ENCODE measurements around the gene DAGLB.

The DAGLB gene

GRCh38 chr7:6394114-6394513, 53.6 kb downstream of the DAGLB start:
- WGBS = 96% methylated on average over 6 of the region's 6 CpGs
- Histone ChIP-seq H3K27ac (ENCODE audit: low read depth, low read length) (no peak overlapping the region), H3K9me3 (ENCODE audit: insufficient read depth, low read depth, low read length) (no peaks in the 10 kb centered on the region), H3K36me3 (ENCODE audit: insufficient read depth, low read length) (peaks cover 67% of the 10 kb centered on the region), H3K9ac (ENCODE audit: low read depth, low read length) (no peak overlapping the region), H3K4me3 (ENCODE audit: low read length) (no peak overlapping the region), H3K4me1 (ENCODE audit: insufficient read depth, low read length) (0 out of 2 replicates have a peak, but pooled peaks cover 3% of the 10 kb centered on the region), H3K27me3 (ENCODE audit: insufficient read depth, low read length) (no peaks in the 10 kb centered on the region)

DNA sequence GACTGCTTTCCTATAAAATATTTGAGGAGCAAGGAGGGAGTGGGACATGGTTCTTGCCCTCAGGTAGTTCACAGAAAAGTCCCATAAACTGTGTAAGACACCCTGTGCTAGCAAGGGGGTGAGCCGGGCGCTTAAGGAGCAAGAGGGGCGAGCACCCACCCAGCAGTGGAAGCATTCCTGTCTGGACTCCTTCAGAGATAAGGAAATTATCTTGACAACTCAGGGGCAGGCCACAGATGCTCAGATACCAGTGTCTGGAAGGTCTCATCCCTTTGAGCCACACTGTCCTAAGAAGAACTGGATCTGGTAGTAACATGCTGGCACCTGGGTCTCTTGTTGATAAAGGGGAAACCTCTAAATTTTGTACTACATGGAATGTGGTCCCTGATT, 54.1 kb downstream of the DAGLB start:
- no peak overlapping the region for H3K27ac ChIP-seq (ENCODE audit: low read depth, low read length)
- no peaks in the 10 kb centered on the region for H3K9me3 ChIP-seq (ENCODE audit: insufficient read depth, low read depth, low read length)
- H3K9ac ChIP-seq (ENCODE audit: low read depth, low read length) = no peak overlapping the region
- peaks cover 69% of the 10 kb centered on the region for H3K36me3 ChIP-seq (ENCODE audit: insufficient read depth, low read length)
- 0 out of 2 replicates have a peak, but pooled peaks cover 1% of the 10 kb centered on the region for H3K4me1 ChIP-seq (ENCODE audit: insufficient read depth, low read length)
- H3K4me3 ChIP-seq (ENCODE audit: low read length) = no peak overlapping the region
- WGBS = 97% methylated on average over 3 of the region's 3 CpGs
- no peaks in the 10 kb centered on the region for H3K27me3 ChIP-seq (ENCODE audit: insufficient read depth, low read length)

DNA sequence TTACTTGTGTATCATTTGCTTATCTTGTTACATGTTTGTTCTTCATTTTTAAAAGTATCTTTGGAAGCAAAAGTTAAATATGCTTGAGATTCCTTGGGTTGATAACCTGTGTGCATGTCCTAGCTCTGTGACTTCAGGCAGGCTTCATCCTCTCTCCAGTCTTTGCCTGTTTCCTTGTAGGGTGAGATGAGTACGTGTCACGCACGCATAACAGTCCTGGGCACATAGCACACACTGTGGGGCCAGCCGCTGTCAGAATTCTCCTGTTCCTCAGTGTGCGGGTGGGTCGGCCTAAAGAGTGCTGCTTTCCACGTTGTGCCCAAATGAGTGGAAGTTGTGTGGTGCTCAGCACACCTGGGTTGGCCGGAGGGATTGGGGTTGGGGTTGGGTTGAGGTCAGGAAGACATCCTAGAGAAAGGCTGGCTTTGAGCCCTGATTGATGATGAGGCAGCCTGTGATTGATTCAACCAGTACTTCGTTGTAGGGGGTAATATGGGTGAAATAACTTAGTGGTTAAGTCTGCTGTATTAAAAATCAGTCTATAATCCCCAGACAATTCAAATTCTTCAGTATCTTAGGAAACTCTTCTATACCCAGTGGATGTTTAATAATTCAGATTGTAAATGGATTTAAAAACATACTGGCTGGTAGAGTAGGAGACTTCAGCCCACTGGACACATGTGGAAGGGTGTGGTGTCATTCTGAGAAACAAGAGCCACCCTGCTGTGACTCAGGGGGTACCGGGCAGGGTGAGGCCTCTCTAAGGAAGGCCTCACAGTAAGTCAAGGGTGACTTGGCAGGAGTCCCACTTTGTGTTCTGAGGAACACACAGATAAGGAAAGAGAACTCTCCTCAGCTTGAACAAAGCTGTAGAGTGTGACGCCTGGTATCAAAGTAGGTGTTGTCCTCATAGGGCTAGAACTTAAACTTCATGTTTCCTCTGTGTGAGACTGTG, 54.8 kb downstream of the DAGLB start:
- Histone ChIP-seq H3K27ac (ENCODE audit: low read depth, low read length) (no peak overlapping the region), H3K27me3 (ENCODE audit: insufficient read depth, low read length) (no peaks in the 10 kb centered on the region), H3K36me3 (ENCODE audit: insufficient read depth, low read length) (peaks cover 75% of the 10 kb centered on the region)

DNA sequence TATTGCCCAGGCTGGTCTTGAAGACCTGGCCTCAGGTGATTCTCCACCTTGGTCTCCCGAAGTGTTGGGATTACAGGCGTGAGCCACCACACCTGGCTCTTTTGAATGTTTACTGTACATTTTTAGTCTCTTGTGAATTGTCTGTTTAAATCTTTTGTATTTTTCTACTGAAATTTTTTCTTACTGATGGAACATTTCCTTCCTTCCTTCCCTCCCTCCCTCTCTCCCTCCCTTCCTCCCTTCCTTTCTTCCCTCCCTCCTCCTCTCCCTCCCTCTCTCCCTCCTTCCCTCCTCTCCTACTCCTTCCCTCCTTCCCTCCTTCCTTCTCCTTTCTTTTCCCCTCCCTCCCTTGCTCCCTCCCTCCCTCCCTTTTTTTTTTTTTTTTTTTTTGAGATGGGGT, 58.0 kb downstream of the DAGLB start:
- H3K27me3 ChIP-seq (ENCODE audit: insufficient read depth, low read length) = no peaks in the 10 kb centered on the region
- H3K9ac ChIP-seq (ENCODE audit: low read depth, low read length) = no peak overlapping the region
- H3K27ac ChIP-seq (ENCODE audit: low read depth, low read length) = no peak overlapping the region
- H3K9me3 ChIP-seq (ENCODE audit: insufficient read depth, low read depth, low read length) = no peaks in the 10 kb centered on the region
- WGBS = 94% methylated on average over 2 of the region's 2 CpGs
- H3K4me1 ChIP-seq (ENCODE audit: insufficient read depth, low read length) = peaks cover 14% of the 10 kb centered on the region
- H3K36me3 ChIP-seq (ENCODE audit: insufficient read depth, low read length) = peaks cover 76% of the 10 kb centered on the region
- no peak overlapping the region for H3K4me3 ChIP-seq (ENCODE audit: low read length)

More for the DNA sequence above, 54.8 kb downstream of the DAGLB start:
- WGBS = 94% methylated on average over 11 of the region's 11 CpGs
- H3K4me1 ChIP-seq (ENCODE audit: insufficient read depth, low read length) = no peaks in the 10 kb centered on the region
- no peaks in the 10 kb centered on the region for H3K9me3 ChIP-seq (ENCODE audit: insufficient read depth, low read depth, low read length)
- no peak overlapping the region for H3K9ac ChIP-seq (ENCODE audit: low read depth, low read length)
- no peak overlapping the region for H3K4me3 ChIP-seq (ENCODE audit: low read length)

DNA sequence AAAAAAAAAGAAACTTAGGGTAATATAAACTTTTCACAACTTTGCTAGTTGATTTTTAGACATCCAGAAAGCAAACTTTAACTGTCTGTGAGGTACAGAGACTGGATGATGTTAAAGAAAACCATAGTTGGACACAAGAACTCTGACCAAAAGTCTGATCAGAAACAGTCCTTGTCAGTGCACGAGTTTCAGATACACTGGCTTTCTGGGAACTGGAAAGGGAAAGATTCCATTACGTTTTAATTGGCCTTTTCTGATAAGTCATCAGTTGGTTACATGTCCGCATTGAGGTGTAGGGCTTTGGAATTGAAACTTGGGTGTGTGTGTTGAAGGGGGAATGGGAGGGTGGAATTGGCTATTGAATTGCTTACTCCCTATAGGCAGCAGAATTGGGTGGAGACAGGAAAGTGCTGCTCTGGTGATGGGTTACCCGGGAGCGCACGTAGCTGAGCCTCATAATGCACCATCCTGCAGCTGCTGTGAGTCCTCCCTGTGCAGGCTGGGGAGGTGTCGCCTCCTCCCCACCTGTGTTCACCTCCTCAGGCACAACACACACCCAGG, 59.9 kb downstream of the DAGLB start:
- no peaks in the 10 kb centered on the region for H3K27me3 ChIP-seq (ENCODE audit: insufficient read depth, low read length)
- H3K9me3 ChIP-seq (ENCODE audit: insufficient read depth, low read depth, low read length) = no peaks in the 10 kb centered on the region
- 95% methylated on average over 7 of the region's 7 CpGs for WGBS
- H3K4me3 ChIP-seq (ENCODE audit: low read length) = no peak overlapping the region
- H3K9ac ChIP-seq (ENCODE audit: low read depth, low read length) = no peak overlapping the region
- H3K27ac ChIP-seq (ENCODE audit: low read depth, low read length) = no peak overlapping the region
- H3K4me1 ChIP-seq (ENCODE audit: insufficient read depth, low read length) = peaks cover 31% of the 10 kb centered on the region
- peaks cover 60% of the 10 kb centered on the region for H3K36me3 ChIP-seq (ENCODE audit: insufficient read depth, low read length)

DNA sequence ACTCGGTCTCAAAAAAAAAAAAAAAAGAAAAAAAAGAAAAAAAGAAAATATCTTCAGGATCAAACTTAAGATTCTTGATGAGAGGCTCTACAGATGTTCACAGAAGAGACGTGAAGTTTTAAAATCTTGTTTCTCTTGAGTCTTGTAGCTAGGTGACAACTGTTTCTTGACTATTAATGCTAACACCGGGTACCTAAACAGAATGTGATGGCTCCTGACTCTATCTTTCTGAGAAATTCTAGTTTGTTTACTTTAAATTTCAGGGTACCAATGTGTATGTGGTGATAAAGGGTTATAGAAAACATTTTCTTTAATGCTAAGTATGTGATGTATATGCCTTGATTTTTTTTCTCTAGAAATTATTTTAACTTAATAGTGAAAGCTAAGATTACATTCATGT, 61.0 kb downstream of the DAGLB start:
- 97% methylated on average over 3 of the region's 3 CpGs for WGBS
- Histone ChIP-seq H3K36me3 (ENCODE audit: insufficient read depth, low read length) (peaks cover 50% of the 10 kb centered on the region), H3K4me1 (ENCODE audit: insufficient read depth, low read length) (peaks cover 33% of the 10 kb centered on the region)

GRCh38 chr7:6385909-6386560, 61.7 kb downstream of the DAGLB start:
- 92% methylated on average over 4 of the region's 4 CpGs for WGBS
- Histone ChIP-seq H3K36me3 (ENCODE audit: insufficient read depth, low read length) (peaks cover 42% of the 10 kb centered on the region), H3K9me3 (ENCODE audit: insufficient read depth, low read depth, low read length) (no peaks in the 10 kb centered on the region), H3K4me1 (ENCODE audit: insufficient read depth, low read length) (peaks cover 33% of the 10 kb centered on the region), H3K27ac (ENCODE audit: low read depth, low read length) (peak overlapping the region; percentile 47; the same call in 1 of the 2 replicates), H3K4me3 (ENCODE audit: low read length) (no peak overlapping the region), H3K9ac (ENCODE audit: low read depth, low read length) (peak overlapping the region; percentile 24; the same call in 1 of the 2 replicates), H3K27me3 (ENCODE audit: insufficient read depth, low read length) (no peaks in the 10 kb centered on the region)

More for the DNA sequence above, 61.0 kb downstream of the DAGLB start:
- H3K27me3 ChIP-seq (ENCODE audit: insufficient read depth, low read length) = no peaks in the 10 kb centered on the region
- no peaks in the 10 kb centered on the region for H3K9me3 ChIP-seq (ENCODE audit: insufficient read depth, low read depth, low read length)
- H3K27ac ChIP-seq (ENCODE audit: low read depth, low read length) = no peak overlapping the region
- H3K4me3 ChIP-seq (ENCODE audit: low read length) = no peak overlapping the region
- no peak overlapping the region for H3K9ac ChIP-seq (ENCODE audit: low read depth, low read length)

DNA sequence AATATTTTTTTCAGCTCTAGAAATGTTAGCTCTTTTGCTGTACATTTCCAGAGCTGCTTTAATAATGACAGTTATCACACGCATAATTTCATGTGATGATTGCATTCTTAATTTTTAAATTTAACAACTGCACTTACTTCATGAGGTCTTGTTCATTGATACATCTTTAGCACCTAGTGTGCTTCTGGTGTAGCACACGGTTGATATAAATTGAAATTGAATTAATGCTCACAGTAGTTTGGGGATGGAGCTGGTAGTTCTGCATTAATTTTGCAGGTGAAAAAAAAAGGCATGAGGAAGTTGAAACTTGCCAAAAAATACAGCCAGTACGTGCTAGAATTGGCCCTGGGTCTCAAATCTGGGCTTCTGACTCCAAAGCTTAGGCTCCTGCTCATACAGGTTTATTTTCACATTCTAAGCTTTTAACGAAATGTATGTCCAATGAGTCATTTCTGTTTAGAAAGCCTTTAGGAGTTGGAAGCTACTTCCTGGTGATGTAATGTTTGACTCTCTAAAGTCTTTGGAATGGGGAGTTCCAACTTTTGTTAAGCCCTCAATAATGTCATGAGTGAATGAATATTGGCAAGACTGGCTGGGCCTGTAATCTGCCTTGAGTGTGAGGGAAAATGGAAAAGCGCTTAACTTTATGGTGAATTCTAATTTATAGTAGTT, 62.5 kb downstream of the DAGLB start:
- Histone ChIP-seq H3K4me3 (ENCODE audit: low read length) (no peak overlapping the region), H3K4me1 (ENCODE audit: insufficient read depth, low read length) (peaks cover 33% of the 10 kb centered on the region), H3K27ac (ENCODE audit: low read depth, low read length) (peak overlapping the region; percentile 47), H3K27me3 (ENCODE audit: insufficient read depth, low read length) (no peaks in the 10 kb centered on the region), H3K9me3 (ENCODE audit: insufficient read depth, low read depth, low read length) (no peaks in the 10 kb centered on the region), H3K9ac (ENCODE audit: low read depth, low read length) (peak overlapping the region; percentile 24; the same call in 1 of the 2 replicates), H3K36me3 (ENCODE audit: insufficient read depth, low read length) (peaks cover 35% of the 10 kb centered on the region)
- WGBS = 76% methylated on average over 5 of the region's 5 CpGs

- no peaks in the 10 kb centered on the region for H3K9me3 ChIP-seq (ENCODE audit: insufficient read depth, low read depth, low read length)
- peaks cover 28% of the 10 kb centered on the region for H3K36me3 ChIP-seq (ENCODE audit: insufficient read depth, low read length)
- peak overlapping the region; percentile 33; the same call in 1 of the 2 replicates for H3K9ac ChIP-seq (ENCODE audit: low read depth, low read length)
- peak overlapping the region; percentile 50; the same call in 1 of the 2 replicates for H3K27ac ChIP-seq (ENCODE audit: low read depth, low read length)
- no peaks in the 10 kb centered on the region for H3K27me3 ChIP-seq (ENCODE audit: insufficient read depth, low read length)
- no peak overlapping the region for H3K4me3 ChIP-seq (ENCODE audit: low read length)
- 89% methylated on average over 4 of the region's 4 CpGs for WGBS
- peaks cover 33% of the 10 kb centered on the region for H3K4me1 ChIP-seq (ENCODE audit: insufficient read depth, low read length)
These were observed 63.4 kb downstream of the DAGLB start for GRCh38 chr7:6384327-6384726.

GRCh38 chr7:6382817-6383216, 64.9 kb downstream of the DAGLB start:
- no peak overlapping the region for H3K9ac ChIP-seq (ENCODE audit: low read depth, low read length)
- no peak overlapping the region for H3K4me3 ChIP-seq (ENCODE audit: low read length)
- H3K36me3 ChIP-seq (ENCODE audit: insufficient read depth, low read length) = peaks cover 15% of the 10 kb centered on the region
- peaks cover 33% of the 10 kb centered on the region for H3K4me1 ChIP-seq (ENCODE audit: insufficient read depth, low read length)
- 90% methylated on average over 4 of the region's 5 CpGs for WGBS
- H3K27ac ChIP-seq (ENCODE audit: low read depth, low read length) = no peak overlapping the region
- no peaks in the 10 kb centered on the region for H3K9me3 ChIP-seq (ENCODE audit: insufficient read depth, low read depth, low read length)
- no peaks in the 10 kb centered on the region for H3K27me3 ChIP-seq (ENCODE audit: insufficient read depth, low read length)

Data from HUES64 (cell line).